ENCODE data around the gene MCC.

MCC gene

DNA sequence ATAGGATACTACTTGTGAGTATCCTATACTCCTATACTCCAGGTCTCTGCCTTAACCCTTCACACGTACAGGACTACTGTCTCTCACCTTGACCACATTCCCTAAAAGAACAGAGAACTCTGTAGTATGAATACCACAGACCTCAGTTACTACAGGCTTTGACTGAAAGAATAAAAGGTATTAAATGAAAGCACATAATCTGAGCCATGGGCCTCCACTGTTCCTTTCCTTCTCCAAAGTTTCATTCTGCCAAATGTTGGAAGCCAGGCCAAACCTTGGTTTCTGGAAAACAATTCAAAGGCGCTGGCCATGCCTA is 244.9 kb downstream of the MCC start:
- no peak for DNase-seq

- DNase-seq: no peak
Observed at GRCh38 chr5:113242481-113243348, 245.5 kb downstream of the MCC start.

DNA sequence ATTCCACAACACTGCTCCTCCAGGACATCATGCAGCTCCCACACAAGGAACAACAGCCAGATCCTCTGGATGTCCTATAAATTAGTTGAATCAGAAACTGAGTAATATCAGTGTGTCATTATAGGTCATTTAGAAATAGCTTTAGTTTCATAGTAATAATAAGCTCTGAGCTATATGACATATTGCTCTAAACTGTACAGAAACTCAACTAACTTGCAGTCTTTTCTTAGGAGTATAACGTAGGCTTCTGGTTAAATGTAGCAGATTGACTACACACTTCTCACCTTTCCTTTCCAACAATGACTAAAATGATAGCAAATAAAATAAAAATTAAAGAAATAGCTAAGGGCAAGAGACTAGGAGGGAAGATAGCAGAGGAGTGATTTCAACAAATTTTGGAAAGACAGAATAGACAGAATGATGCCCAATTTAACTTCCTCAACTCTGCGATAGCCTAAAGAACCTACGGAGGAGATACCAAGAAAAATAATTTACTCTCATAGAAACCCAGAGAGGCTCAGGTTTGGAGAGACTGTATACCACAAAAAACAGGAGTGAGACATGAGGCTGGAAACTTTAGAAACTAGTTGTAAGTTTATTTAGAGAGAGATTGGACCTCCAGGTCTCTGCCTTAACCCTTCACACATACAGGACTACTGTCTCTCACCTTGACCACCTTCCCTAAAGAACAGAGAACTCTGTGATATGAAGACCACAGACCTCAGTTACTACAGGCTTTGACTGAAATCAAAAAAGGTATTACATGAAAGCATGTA is 247.1 kb downstream of the MCC start:
- no peak for DNase-seq

DNA sequence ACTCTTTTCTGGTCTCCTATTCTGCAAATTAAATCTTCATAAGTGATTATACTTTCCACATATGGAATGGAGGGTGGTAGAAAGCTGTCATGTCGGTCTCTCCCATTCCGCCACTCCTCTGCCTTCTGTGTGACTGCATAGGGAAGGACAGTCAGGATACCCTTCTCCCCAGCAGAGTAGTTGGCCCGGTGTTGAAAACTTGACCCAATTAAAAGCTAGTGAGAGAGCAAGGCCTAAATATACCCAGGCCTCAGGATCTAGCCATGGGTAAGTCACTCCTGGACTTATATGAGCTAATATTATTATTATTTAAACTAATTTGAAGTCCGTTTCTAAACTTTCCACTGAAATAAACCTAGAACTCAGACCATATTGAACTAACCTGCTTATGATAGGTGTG is 248.2 kb downstream of the MCC start:
- no peak for DNase-seq

- no peak for DNase-seq
Observed at GRCh38 chr5:113237893-113238292, 250.4 kb downstream of the MCC start.

GRCh38 chr5:113236536-113237288 is 251.5 kb downstream of the MCC start:
- DNase-seq: no peak

DNA sequence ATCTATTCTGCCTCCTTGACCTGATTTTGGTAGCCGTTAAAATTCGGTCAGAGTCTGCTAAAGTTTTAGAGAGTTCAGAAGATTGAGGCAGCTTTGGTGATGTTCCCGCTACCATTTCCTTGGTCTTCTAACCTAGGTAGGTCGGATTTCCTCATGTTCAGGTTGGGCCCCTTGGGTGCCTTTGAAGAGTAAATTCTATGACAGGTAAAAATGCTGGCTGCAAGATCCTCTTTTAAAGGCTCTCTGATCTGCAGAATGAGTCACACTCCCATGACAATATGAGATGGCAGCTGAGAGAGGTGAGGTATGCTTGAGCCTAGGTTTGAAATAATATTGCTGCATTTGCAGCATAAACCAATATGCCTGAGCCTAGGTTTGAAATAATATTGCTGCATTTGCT is 252.4 kb downstream of the MCC start:
- no peak for DNase-seq

DNA sequence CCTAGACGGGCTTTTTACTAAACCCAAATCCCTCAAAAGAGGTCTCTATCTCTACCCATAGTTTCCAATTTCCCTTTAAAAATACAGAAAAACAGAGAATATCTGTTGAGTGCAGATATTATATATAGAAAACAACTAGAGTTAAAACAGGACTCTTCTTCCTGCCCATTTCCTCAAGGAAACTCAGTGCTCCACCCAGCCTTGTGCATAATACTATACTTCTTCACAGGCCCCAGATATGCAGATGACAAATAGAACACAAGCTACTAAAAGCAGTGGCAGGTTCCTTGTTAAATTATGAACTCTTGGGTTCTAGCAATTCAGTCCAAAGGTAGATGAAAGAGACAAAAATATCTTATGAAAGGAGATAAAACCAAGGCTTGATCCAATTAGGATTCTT is 253.7 kb downstream of the MCC start:
- DNase-seq: no peak

DNA sequence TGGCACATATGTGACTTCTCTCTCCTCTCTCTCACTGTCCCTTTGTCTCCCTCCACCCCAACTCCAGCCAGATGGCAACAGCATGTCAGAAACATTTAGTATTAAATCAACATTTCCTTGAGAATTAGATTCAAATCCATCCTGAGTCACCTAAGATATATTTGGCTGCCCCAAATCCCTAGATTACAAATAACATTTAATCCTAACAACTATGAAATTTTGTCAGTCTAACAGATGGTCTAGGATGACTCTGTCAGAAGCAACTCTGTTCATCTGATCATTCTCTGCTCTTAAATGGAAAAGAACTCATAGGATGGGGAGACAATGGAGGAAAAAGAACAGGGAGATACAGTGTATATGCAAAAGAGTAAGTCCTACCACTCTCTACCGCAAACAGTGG is 254.6 kb downstream of the MCC start:
- DNase-seq: no peak

DNA sequence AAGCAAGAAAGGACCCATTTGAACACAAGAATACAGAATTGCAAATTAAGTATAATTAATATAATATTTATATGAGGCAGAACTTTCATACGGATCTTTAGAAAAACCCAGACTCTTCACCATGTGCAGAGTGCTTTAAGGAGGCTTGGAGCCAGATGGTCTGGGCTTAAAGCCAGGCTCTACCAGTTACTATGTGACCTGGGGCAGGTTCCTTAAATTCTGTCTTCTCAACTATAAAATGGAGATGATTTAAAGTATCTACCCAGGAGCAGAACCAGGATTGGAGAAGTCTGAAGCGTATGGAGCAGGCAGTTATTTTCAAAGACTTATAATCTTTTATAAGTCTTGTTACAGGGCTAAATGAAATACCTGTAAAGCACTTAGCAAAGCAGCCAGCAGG is 255.6 kb downstream of the MCC start:
- DNase-seq: no peak

- no peak for DNase-seq
Observed at GRCh38 chr5:113232221-113232620, 256.0 kb downstream of the MCC start.

- DNase-seq: no peak
Observed at GRCh38 chr5:113231653-113232000, 256.6 kb downstream of the MCC start.

DNA sequence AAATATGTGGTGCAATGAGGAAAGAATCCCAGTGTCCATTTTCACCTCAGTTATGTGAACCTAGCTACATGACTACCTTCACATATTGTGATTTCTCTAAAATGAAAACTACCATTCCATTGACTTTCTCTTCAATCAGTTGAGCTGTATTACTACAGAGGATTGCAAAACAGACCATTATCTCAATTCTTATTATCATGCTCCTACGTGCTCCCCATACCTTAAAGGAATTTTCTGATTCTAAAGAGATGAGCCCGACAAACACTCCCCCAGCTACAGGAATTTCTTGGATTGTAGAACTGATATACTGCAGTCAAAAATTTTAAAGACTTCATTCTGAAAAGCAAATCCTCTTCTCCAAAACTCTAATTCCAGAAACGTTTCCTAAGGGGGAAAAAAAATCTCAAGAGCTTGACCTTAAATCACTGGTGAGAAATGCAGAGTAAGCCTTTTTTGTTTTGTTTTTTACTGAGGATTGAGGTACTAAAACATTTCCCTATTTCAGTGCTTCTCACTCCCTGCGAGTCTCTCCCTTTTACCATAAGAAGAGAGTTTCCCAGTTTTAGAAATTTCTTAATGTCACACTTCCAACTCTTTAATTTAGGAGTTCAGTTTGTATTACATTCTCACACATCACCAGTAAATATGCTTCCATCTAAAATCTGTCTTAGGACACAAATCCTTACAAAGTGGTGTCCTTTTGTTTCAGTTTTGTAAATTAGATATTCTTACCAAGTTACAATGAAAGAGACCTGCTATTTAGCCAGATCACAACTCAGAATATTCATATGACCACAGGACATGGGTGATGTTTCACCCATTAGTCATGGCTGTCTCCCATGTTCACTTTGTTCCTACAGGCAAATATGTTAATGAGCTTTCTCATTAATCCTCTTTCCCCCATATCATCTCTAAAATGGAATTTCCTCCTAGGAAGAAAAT is 257.3 kb downstream of the MCC start:
- no peak for DNase-seq

DNA sequence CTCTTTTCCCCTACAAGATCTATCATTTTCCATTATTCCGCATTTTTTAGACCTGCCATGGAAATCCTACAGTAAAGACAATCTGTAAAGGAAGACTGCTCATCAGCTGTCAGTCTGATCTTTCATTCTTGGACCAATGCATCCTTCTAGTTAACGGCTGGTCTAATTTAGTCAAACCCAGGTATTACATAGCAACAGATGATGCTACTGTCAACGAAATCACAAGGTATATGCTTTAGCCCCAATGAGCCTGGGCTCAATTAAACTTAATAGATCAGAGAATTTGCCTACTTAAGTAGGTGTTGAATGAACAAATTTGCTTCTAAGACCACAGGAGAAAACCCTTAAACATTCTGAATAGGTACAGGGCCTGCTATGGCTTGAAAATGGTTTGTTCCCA is 260.5 kb downstream of the MCC start:
- DNase-seq: no peak

DNA sequence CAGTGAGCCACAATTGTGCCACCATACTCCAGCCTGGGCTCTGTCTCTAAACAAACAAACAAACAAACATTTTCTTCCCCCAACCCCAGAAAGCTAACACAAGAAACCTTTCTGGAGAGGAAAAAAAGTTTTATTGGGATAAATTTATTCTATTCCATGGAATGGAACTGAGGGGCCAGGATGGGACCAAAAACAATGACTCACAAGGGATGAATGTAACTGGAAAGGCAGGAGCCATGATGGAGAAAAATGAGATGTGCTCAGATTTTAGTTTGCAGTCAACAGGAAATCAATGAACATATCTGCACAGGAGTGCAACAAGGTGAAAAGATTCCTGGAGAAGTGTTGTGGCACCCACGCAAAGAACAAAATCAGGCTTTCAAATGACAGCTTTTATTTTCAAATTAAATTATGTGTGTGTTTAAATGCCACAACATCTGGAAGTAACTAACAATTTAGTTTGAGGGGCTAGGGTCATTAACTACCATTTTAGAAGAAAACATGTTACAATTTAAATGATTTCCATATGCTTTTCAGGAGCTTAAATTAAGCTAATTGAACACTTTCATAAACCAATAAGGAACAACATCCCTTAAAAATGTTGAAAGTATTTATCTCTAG is 262.0 kb downstream of the MCC start:
- no peak for DNase-seq

GRCh38 chr5:113225259-113225658 is 263.0 kb downstream of the MCC start:
- DNase-seq: no peak

DNA sequence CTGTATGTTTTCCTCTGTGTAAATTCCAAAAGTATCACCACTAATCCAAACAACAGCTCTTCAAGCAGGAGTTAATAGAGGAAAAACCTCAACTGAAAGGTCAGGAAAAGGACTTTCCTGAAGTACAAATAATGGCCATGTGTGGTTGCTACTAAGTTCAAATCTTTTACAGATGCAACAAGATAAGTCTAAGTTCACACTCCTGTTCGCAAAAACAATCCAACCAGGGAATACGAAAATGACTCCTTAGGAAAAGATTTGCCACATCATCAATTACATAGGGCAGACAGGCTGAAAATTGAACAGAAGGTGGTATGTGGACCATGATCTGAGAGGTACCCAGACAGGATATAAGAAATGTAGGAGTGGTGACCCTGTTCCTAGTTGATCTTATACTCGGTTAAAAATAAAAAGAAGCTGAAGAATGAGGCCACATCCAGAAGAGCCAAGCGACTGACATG is 263.6 kb downstream of the MCC start:
- no peak for DNase-seq

DNA sequence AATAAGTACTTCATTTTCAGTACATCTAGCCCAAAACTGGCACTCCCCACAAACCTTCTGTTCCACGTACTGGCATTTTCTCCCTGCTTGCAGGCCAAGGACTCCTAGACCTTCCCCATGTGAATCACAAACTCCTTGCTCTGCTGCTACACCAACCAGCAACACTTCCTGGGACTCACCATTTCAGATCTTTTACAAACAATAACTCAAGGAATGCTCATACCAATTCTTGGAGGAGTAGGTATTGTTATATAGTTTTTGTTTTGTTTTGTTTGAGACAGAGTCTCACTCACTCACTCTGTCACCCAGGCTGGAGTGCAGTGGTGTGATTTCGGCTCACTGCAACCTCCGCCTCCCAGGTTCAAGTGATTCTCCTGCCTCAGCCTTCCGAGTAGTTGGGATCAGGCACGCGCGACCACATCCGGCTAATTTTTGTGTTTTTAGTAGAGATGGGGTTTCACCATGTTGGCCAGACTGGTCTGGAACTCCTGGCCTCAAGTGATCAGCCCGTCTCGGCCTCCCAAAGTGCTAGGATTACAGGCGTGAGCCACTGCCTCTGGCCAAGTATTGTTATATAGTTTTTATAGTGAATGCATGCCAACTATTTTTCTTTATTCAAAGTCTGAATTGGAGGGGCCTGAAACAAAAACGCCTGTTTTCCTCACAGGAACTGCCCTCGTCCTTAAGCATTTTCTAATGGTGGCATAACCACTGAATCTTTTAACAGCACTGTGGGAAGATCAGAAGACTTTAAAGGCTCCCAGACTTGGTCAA is 264.2 kb downstream of the MCC start:
- DNase-seq: no peak

- no peak for DNase-seq
Observed at GRCh38 chr5:113223315-113223714, 264.9 kb downstream of the MCC start.

DNA sequence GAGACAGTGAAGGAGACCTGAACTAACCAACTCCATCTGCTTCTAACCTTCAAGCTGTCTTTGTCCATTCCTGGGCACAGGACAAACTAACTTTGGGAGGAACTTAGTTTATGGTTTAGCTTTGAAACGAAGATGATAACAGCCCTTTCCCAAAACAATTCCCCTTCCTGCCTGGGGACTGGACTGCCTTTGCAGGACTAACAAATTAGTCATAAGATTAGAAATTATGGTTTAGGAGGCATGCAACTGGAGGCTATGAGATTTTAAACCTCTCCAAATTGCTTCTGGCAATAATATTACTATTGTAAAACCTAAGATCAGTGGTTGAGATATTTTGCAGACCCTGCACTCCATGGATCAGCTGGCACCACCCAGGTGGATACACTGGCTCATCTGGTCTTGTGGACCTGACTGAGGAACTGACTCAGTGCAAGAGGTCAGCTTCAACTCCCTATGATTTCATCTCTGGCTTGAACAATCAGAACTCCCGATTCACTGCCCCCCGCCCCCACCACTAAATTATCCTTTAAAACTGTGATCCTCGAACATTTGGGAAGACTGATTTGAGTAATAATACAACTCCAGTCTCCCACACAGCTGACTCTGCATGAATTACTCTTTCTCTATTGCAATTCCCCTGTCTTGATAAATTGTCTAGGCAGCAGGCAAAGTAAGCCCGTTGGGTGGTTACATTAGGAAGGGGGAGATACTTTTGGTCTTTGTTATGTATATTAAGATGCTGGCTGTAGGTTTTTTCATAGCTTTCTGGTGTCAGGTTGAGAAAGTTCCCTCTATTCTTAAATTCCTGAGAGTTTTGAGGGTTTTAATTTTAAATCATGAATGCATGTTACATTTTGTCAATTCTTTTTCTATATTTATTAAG is 266.7 kb downstream of the MCC start:
- DNase-seq: no peak

All from inflammatory macrophage (primary cell).